SK-N-SH treated with all-trans-retinoic acid at 6 μM for 48 hours (cell line): ENCODE data around the gene HOGA1.

Experiments
- CREB5 ChIP-seq: fragments of 250-450 bp; sonication (Bioruptor Pico); IDR thresholded peaks from 2 replicates; pipeline ENCODE4 v1.5.1; 2020; ENCODE audit warnings: low read depth, mild to moderate bottlenecking, moderate library complexity
- RARB ChIP-seq: fragments of 250-450 bp; sonication (Bioruptor Pico); IDR thresholded peaks from 2 replicates; pipeline ENCODE4 v1.8.0; 2021; ENCODE audit warnings: mild to moderate bottlenecking, moderate library complexity
- ZFP3 ChIP-seq: fragments of 250-450 bp; sonication (Bioruptor Pico); IDR thresholded peaks from 2 replicates; pipeline ENCODE4 v1.5.0; 2020; ENCODE audit warnings: mild to moderate bottlenecking, moderate library complexity

GRCh38 chr10:97582169-97582568 lies 2.0 kb upstream of the HOGA1 start:
- TF ChIP-seq RARB (CRISPR knock-in tag) (no peak), ZFP3 (CRISPR knock-in tag) (no peak), CREB5 (no peak)
